HG03025 (cell line): ENCODE measurements around the gene ZKSCAN1.
"Not testable (repeated sequence)": the region's sequence is repeated elsewhere in the genome, so short reads cannot be mapped to it uniquely, and the experiment has no call there.

Experiments used
- ATAC-seq: cut with Tn5 transposase; IDR thresholded peaks from one replicate; pipeline ENCODE4 v1.9.1; 2021; ENCODE audit warnings: mild to moderate bottlenecking, moderate library complexity; ENCODE audit not compliant: unreplicated experiment, low FRiP score

ZKSCAN1 gene

DNA sequence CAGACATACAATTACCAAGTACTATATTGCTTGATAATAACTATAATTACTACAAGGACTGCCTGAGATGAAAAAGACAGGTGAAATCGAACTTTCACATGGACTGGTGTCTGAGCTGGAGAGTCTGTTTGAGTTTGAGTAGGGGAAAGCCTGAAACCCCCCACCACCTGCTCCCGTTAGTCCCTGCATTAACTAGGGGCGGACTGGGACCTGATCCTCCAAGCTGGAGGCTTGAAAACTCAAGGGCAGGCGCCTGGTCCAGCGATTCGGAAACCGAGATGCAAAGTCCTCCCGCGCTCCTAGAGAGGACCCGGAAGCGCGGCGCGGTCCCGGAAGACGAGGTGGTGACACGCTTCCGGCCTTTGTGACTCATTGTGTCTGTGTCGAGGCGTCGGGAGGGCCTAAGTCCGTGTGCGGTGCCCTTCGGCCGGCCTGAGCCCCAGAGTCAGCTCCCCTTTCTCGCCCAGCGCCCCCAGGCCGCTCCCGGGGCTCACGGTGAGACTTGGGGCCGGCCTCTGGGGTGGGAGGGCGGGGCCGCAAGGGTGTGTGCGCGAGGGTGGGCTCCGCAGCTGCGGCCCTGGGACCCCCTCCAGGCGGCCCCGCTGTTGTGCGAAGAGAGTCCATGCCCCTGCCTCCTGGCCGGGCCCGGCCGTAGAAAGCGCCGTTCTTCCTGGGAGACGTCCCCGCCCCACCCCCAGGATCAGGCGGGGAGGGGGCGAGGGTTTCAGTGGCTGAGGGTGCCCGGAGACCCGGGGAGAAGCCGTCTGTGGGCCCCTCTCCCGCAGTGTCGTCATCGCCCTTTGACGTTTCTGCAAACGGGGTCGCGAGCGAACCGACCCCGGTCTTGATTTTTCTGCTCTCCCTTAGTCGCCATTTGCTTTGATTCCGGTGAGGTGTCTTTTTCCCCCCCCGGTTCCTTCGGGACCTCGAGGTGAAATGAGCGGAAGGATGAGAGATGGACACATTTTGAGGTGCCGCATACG is at the start of gene ZKSCAN1:
Gene ZKSCAN1, plus strand, starts transcription at position 365 of the 983 bp plus-strand sequence. CDS start 7,911 bp downstream, outside the sequence.
- ATAC-seq = peak; percentile 87

DNA sequence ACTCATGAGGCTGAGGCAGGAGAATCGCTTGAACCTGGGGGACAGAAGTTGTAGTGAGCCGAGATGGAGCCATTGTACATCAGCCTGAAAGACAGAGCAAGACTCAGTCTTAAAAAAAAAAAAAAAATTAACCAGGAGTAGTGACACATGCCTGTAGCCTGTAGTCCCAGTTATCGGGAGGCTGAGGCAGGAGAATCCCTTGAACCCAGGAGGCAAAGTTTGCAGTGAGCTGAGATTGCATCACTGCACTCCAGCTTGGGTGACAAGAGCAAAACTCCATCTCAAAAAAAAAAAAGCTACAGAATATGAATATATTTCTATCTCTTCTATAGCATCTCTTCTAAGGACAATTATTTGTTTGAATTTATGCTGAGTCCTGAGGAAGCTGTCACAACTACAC is 46.1 kb upstream of the ZKSCAN1 start:
- ATAC-seq = no peak

- not testable (repeated sequence) for ATAC-seq
Observed at GRCh38 chr7:99969813-99970212, 45.6 kb upstream of the ZKSCAN1 start.

DNA sequence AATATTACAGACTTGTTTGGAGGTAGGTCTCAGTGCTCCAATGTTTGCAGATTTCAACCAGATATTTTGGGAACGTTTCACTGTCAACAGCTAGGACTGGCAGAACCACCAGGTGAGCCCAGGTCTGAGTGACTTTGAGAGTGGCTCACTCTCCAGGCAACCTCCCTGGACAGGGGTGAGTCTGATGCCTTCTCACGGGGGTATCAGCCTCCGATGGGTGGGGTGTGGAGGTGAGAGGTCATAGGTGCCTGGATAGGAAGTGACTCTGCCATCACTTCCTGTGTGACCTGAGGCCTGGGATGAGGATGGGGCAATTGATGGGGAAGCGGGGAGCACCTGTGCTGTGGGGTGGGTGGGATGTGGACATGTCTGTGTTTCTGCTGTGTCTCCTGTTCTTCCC is 44.2 kb upstream of the ZKSCAN1 start:
- no peak for ATAC-seq

GRCh38 chr7:99973817-99974216 is 41.6 kb upstream of the ZKSCAN1 start:
- not testable (repeated sequence) for ATAC-seq

DNA sequence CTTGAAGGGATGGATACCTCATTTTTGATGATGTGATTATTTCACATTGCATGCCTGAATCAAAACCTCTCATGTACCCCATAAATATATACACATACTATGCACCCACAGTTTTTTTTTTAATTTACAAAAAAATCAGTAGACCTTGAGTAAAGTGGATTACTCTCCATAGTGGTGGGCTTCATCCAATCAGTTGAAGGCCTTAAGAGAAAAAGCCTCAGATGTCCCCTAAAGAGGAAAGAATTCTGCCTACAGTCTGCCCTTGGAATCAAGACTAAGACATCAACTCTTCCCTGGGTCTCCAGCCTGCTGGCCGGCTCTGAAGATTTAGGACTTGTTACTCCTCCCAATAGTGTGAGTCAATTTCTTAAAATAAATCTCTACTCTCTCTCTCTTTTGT is 40.7 kb upstream of the ZKSCAN1 start:
- no peak for ATAC-seq

DNA sequence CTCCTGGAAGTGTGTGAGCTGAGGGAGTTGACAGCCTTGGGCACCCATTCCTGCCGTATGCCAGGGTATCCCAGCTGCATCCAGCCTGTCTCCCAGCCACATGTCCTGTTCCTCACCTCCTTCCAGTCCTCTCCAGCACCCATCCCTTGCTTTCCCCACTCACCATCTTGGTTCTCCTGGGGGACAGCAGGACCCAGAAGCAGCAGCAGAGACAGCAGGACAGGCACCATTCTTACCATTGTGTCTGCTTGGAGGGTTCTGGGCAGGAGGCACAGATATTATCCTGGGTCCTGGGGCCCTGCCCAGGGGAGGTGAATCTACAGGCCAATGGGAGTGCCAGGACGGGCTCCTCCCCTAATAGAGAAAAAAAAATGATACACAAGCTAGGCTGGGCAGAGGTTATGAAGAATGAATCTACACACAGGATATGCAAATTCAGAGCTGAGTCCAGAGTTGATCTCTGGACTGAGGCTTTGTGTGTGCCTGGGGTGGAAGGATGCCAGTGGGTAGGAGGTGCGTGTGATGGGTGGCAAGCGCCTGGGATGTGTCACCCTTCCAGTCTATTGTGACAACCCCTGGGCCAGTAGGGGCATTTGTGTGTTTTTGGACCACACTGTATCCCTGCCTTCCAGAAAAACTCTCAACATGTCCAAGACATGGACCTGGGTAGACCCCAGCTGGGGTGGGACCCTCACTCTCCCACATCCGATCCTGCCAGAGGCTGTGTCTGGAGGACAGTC is 39.4 kb upstream of the ZKSCAN1 start, which contains the start of gene AZGP1:
Gene AZGP1, minus strand, starts transcription at position 250 of the 740 bp plus-strand sequence. Its CDS starts 11 bp downstream, at position 239.
- ATAC-seq = no peak

- ATAC-seq = no peak
Observed at GRCh38 chr7:99976626-99977025, 38.8 kb upstream of the ZKSCAN1 start.

DNA sequence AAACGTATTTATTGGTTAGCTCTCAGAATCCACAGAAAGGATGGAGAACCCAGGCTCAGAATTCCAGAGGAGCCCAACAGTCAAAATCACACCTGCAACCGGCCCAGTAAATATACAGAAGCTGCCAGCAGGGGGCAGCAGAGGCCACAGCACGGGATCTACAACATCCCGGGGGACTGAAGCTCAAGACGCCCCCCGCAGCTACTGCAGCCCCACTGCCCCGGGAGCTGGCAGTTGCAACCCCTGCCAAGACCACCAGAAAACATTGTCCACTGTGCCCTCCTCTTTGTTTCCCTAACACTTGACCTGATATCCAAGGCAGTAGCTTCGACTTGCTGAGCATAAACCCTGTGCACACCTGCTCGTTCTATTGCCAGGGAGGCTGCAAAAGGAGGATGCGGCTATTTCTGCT is 35.6 kb upstream of the ZKSCAN1 start:
- ATAC-seq = not testable (repeated sequence)

GRCh38 chr7:99980448-99980872 is 34.9 kb upstream of the ZKSCAN1 start:
- ATAC-seq = not testable (repeated sequence)

- not testable (repeated sequence) for ATAC-seq
Observed at GRCh38 chr7:99981066-99981465, 34.3 kb upstream of the ZKSCAN1 start.

GRCh38 chr7:99984593-99984992 is 30.8 kb upstream of the ZKSCAN1 start:
- no peak for ATAC-seq

- ATAC-seq = not testable (repeated sequence)
Observed at GRCh38 chr7:99987306-99987705, 28.1 kb upstream of the ZKSCAN1 start.

DNA sequence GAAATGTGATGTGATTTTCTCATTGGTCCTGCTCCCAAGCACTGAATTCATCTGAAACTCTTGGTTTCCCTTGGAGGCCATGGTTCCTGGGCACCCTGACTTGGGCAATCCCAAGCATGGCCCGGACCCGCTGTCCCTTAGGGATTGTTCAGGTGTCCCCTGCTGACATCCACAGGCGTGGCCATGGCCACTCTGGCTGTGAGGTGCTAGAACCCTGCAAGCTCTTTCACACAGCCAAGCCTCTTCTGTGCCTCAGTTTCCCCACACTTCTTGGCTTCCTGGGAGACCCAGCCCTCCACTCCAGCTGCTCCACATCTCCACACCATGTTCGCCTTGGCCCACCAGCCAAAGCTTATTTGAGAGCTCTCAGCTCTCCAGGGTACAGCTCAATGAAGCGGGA is 27.6 kb upstream of the ZKSCAN1 start:
- no peak for ATAC-seq

GRCh38 chr7:99990460-99990852 is 24.9 kb upstream of the ZKSCAN1 start:
- ATAC-seq = no peak

GRCh38 chr7:99991543-99991942 is 23.9 kb upstream of the ZKSCAN1 start:
- not testable (repeated sequence) for ATAC-seq

- no peak for ATAC-seq
Observed at GRCh38 chr7:99992330-99993038, 22.9 kb upstream of the ZKSCAN1 start.

DNA sequence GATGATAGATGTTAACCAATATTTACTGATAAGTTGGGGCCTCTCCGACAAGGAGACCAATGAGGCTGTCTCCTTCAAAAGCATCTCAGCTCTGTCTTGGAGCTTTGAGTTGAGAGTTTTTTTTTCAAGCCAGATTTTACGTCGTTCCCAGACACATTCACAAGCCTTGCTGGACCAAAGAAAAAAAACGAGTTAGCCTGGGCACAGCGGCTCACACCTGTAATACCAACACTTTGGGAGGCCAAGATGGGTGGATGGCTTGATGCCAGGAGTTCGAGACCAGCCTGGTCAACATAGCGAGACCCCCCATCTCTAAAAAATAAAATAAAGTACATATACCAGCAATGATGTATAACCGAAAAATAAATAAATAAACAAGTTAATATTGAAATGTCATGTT is 20.6 kb upstream of the ZKSCAN1 start:
- ATAC-seq = no peak

GRCh38 chr7:99996755-99997544 is 18.4 kb upstream of the ZKSCAN1 start:
- no peak for ATAC-seq
